ENCODE results near the gene L3MBTL2. TPM values are rescaled to one million over a fixed set of nuclear protein-coding genes. Genes with fewer than 3 reads are reported as not detected.

Gene L3MBTL2
- total and polyA plus RNA-seq, 3 donors from 2014 or later = 32.8 to 39.7 (median 34.6) TPM

DNA sequence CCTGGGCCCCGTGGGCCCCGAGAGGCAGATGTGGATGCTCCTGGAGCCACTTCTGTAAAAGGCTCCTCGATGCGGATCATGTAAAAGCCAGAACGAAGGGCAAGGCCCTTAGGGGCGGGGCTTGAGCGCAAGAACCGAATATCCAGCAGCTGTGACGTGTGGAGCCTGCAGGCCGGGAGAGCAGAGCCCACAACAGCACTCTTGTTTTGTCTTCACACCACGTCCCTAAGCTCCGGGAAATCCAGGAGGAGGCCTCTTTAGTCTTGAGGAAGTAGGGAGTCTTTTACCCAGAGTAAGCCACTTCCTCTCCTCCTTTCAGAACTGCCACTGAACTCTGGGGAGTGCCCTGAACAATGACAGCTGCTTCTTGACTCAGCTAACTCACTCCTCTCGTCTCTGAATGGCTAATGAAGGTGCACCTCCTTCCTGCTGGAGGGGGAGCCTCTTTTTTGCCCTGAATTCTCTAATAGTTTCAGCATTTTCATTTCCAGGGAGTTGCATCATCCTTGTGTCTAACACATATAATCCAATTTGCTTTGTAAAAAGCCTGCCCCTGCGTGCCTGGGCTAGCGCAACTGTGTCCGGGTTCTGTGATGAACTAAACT is 12.5 kb downstream of the L3MBTL2 start:
- Histone ChIP-seq H3K4me1 (no peaks in the 10 kb centered on the region), H3K27ac (peak overlapping the region in 1 of 2 donors; percentile 76), H3K9me3 (no peaks in the 10 kb centered on the region), H3K4me3 (no peak overlapping the region), H3K27me3 (no peaks in the 10 kb centered on the region), H3K36me3 (ENCODE audit: low read depth, missing control alignments) (no peaks in the 10 kb centered on the region)
- intact Hi-C loops (cut with DNase I; ENCODE audit: low total_unique reads) = no loop called here
- peak; percentile 69 for DNase-seq
- TF ChIP-seq, protein P1, sequence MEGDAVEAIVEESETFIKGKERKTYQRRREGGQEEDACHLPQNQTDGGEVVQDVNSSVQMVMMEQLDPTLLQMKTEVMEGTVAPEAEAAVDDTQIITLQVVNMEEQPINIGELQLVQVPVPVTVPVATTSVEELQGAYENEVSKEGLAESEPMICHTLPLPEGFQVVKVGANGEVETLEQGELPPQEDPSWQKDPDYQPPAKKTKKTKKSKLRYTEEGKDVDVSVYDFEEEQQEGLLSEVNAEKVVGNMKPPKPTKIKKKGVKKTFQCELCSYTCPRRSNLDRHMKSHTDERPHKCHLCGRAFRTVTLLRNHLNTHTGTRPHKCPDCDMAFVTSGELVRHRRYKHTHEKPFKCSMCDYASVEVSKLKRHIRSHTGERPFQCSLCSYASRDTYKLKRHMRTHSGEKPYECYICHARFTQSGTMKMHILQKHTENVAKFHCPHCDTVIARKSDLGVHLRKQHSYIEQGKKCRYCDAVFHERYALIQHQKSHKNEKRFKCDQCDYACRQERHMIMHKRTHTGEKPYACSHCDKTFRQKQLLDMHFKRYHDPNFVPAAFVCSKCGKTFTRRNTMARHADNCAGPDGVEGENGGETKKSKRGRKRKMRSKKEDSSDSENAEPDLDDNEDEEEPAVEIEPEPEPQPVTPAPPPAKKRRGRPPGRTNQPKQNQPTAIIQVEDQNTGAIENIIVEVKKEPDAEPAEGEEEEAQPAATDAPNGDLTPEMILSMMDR (IDR thresholded peaks at IDR 0.05) = no peak
- TF ChIP-seq POLR2A (IDR thresholded peaks at IDR 0.05) = no peak
- 57 to 72% methylated on average over 6 to 16 of the region's 16 CpGs for WGBS, 2 donors

DNA sequence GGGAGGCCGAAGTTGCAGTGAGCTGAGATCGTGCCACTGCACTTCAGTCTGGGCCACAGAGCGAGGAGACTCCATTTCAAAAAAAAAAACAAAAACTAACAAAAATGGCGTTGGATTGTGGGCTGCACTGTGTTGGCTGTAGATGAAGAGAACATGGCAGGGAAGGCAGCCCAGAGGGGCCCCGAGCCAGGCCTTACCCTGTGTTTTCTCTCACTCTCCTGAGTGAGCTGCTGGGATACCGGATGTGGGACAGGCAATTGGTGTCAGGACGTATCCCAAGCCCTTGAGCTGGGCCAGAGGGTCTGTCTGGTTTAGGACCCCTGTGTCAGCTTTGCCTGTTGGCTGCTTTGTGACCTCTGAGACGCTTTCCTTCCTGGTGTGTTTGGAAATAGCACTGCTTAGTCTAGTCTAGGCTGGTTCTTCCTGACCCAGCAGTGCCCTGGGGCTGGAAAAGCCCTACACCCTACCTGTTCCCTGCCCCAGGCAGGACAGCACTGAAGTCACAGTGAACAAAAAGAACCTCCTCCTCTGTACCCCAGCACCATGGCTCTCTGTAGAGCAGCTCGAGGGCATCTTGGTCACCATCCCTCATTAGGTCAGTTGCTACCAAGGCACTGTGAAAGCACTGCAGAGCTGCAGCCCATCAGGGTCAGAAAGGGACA is 17.9 kb downstream of the L3MBTL2 start:
- Histone ChIP-seq H3K27me3 (no peaks in the 10 kb centered on the region), H3K27ac (no peak overlapping the region), H3K4me3 (no peak overlapping the region), H3K9me3 (no peaks in the 10 kb centered on the region), H3K36me3 (ENCODE audit: low read depth, missing control alignments) (no peaks in the 10 kb centered on the region), H3K4me1 (no peaks in the 10 kb centered on the region)
- DNase-seq = no peak
- TF ChIP-seq, protein P1 (IDR thresholded peaks at IDR 0.05) = no peak
- intact Hi-C loops (cut with DNase I; ENCODE audit: low total_unique reads) = no loop called here
- 83 to 95% methylated on average over 9 of the region's 9 CpGs for WGBS, 2 donors

- no peaks in the 10 kb centered on the region for H3K9me3 ChIP-seq
- no peak for TF ChIP-seq POLR2A (IDR thresholded peaks at IDR 0.05)
- TF ChIP-seq, protein P1 (IDR thresholded peaks at IDR 0.05) = no peak
- intact Hi-C loops (cut with DNase I; ENCODE audit: low total_unique reads) = no loop called here
- H3K36me3 ChIP-seq (ENCODE audit: low read depth, missing control alignments) = no peaks in the 10 kb centered on the region
- no peaks in the 10 kb centered on the region for H3K27me3 ChIP-seq
- WGBS, 2 donors = 93% methylated on average over 5 to 7 of the region's 7 CpGs
- H3K27ac ChIP-seq = no peak overlapping the region
- DNase-seq = no peak
- no peak overlapping the region for H3K4me3 ChIP-seq
- no peaks in the 10 kb centered on the region for H3K4me1 ChIP-seq
These were observed 18.4 kb downstream of the L3MBTL2 start for GRCh38 chr22:41223535-41223934.

DNA sequence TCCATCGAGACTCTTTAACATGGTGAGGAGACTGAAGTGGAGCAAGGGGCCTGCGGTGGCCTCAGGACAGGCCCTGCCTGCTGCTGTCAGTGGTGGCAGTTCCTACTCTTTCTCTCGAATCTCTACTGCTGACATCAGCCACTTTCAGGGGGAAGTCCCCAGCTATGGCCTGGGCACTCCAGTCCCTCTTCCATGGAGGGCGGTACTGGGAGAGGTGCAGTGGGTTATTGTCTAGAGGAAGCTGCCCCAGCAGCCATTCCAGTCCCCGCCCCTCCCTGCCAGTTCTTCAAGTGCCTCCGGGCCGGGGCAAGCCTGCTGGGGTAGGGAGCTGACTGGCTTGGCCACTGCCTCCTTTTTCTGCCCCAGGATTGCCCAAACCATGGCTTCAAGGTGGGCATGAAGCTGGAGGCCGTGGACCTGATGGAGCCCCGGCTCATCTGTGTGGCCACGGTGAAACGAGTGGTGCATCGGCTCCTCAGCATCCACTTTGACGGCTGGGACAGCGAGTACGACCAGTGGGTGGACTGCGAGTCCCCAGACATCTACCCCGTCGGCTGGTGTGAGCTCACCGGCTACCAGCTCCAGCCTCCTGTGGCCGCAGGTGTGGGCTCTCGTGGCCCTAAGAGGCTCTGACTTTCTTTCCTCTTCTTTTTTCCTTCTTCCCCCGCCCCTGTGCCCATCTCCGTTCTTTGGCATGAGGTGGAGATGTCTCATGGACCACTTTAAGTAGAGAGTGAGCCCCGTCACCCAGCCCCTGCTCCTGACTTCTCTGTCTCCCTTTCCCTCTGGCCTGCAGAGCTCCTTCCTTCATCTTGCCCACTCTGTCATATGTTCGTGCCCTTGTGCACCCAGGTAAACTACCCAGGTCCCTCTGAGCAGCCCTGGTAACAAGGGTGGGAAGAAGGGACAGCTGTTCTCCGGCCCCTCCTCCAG is 21.9 kb downstream of the L3MBTL2 start:
- Histone ChIP-seq H3K36me3 (ENCODE audit: low read depth, missing control alignments) (no peaks in the 10 kb centered on the region), H3K27ac (no peak overlapping the region), H3K4me1 (peaks cover 3% of the 10 kb centered on the region), H3K27me3 (no peaks in the 10 kb centered on the region), H3K4me3 (no peak overlapping the region), H3K9me3 (no peaks in the 10 kb centered on the region)
- 92 to 96% methylated on average over 21 to 26 of the region's 26 CpGs for WGBS, 2 donors
- no peak for DNase-seq
- intact Hi-C loops (cut with DNase I; ENCODE audit: low total_unique reads) = no loop called here
- no peak for TF ChIP-seq POLR2A (IDR thresholded peaks at IDR 0.05)
- TF ChIP-seq, protein P1 (IDR thresholded peaks at IDR 0.05) = no peak

Data from testis (tissue), 3 donors.